GM18502 (cell line): ENCODE data around the gene AXIN1.

ENCODE experiments used
- ATAC-seq: cut with Tn5 transposase; IDR thresholded peaks from one replicate; pipeline ENCODE4 v1.9.1; 2021; ENCODE audit warnings: mild to moderate bottlenecking; ENCODE audit not compliant: unreplicated experiment, poor library complexity

Gene AXIN1

DNA sequence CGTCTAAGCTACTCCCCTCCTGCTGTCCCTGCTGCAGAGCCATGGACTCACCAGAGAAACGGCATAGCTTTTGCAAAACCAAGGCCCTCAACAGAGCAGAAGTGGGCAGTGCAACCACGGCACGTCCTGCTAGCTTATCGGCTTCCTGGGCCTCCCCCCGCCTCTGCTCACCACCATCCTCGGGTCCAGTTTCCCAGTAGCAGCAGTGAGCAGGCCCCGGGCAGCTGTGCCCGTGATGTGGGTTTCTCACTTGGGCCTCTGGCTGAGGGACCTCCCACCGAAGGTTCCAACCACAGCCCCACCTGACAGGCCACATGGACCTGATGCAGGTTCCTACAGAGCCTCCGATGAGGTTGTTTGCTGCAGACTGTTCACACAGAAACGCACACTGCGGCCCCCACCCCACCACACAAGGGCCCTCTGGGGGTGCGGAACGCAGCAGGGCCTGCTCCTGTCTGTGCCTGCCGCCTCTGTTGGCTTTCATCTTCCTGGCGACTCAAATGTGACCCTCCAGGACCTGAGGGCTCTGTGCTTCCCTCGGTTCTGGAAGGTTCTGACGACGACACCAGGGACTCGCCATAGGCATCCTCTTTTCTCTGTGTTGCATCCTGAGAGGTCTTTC, 44.7 kb downstream of the AXIN1 start:
- no peak for ATAC-seq

DNA sequence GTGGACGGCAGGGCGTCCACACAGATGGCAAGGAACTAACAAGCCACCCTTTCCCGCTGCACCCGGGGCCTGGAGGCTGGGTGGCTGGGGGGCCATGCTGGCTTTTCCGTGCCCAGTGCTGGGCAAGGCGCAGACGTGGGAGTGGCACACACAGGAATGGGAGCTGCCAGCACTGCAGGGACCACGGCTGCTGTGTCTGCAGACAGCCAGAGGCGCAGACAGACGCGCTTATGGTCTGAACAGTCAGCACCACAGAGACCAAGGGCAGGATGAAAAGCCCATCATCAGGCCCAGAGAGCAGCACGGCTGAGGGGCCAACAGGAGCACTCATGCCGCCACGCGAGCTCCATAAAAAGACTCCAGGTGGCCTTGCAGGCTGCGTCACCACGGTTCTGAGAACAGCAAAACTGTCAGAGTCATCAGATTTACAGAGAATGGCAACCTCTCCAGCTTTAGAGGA, 45.6 kb downstream of the AXIN1 start:
- ATAC-seq: no peak

DNA sequence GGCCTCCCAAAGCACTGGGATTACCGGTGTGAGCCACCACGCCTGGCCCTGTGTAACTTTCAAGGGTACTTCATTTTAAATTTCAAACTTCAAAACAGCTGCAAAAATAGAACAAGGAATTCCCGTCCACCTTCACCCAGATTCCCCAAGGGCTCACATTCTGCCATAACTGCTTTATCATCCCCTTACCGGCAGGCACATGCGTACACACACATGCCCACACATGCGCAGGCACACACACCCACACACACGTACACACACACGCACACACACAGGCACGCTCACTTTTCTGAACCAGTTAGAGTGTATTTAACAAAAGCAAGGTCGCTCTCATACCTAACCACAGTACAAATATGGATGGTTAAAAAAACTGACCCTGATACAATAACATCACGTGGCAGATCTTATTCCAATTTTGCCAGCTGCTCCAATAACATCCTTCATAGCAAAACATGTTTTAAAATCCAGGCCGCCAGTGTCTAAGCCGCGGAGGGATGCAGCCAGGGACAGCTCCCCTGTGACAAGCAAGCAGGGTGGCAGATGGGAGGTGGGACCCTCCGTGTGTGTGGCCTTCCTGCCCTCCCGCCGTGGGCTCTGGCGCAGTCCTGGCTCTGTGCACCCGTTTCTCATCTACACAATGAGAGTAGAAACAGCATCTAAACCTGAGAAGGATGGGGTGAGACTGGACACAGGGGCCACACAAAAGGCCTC, 46.5 kb downstream of the AXIN1 start:
- no peak for ATAC-seq

DNA sequence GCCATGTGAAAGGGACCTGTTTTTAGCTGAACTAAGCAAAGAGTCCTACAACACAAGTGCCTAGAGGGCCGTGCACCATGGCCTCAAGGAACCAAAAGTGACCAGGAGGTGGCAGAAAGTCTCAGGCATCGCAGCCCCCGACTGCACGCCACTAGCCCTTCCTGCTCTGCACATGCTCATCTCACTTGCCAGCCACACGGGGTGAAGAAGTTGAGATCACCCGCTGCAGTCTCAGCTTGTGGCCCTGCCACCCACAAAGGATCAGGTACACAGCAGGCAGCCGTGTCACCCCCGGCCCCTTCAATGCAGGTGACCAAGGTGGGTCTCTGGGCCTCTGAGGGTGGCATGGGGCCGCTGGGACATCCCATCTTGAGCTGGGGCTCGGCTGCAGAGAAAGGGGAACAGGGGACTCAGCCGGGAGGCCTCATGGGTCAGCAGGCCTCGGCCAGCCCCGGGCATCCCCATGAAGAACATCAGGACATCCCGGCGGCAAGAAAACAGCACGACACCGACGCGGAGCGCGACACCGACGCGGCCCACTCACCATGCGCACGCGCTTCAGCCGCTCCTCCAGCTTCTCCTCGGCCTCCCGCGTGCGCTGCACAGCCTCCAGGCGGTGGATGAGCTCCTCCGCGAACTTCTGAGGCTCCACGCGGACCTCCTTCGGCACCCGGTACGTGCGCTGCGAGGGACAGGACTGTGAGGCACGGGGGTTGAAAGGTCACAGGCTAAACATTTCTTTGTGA, 48.6 kb downstream of the AXIN1 start:
- no peak for ATAC-seq

DNA sequence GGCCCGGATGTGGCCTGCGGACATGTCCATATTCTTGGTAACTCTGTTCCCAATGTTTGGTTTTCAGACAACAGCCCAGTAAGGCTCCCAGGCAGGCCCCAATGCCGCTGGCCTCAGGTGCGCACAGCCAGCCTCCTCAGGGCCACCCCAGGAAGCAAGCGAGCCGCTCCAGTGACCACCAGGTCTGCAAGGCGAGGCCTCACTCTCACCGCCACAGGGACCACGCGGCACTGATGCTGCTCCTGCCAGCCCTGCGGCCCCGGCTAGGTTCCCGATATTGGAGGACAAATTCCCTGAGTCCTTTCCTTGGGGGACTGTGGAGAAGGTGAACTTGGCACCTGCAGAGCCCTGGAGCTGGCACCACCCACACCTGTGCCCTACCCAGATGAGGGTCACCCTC, 50.6 kb downstream of the AXIN1 start:
- ATAC-seq: no peak

DNA sequence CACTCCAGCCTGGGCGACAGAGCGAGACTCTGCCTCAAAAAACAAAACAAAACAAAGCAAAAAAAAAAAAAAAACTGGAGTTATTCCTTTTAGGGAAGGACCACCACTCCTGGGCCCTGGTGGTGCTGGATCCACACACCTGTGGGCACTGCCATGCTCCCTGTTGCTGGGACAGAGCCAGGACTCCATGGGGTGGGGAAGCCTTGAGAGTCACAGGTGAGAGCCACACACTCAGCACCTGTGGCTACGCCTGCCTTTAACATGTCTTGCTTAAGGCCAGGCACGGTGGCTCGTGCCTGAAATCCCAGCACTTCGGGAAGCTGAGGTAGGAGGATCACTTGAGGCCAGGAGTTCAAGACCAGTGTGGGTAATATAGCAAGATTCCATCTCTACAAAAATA, 51.3 kb downstream of the AXIN1 start:
- ATAC-seq: no peak

DNA sequence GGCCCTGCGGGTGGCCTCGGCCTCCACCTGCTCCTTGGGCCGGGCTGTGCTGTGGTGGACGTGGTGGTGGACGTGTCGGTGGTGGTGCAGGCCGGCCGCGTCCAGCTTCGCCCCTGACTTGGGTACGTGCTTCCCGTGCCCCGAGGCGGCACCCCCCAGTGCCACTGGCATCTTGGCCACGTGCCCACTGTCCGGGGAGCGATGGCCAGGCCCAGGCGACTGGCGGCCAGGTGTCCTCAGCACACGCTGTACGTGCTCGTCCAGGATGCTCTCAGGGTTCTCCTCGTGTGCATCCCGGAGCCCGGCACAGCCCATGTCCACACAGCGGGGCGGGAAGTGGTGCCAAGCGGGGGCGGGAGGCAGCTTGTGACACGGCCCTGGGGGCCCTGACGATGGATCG, 54.7 kb downstream of the AXIN1 start:
- ATAC-seq: no peak

DNA sequence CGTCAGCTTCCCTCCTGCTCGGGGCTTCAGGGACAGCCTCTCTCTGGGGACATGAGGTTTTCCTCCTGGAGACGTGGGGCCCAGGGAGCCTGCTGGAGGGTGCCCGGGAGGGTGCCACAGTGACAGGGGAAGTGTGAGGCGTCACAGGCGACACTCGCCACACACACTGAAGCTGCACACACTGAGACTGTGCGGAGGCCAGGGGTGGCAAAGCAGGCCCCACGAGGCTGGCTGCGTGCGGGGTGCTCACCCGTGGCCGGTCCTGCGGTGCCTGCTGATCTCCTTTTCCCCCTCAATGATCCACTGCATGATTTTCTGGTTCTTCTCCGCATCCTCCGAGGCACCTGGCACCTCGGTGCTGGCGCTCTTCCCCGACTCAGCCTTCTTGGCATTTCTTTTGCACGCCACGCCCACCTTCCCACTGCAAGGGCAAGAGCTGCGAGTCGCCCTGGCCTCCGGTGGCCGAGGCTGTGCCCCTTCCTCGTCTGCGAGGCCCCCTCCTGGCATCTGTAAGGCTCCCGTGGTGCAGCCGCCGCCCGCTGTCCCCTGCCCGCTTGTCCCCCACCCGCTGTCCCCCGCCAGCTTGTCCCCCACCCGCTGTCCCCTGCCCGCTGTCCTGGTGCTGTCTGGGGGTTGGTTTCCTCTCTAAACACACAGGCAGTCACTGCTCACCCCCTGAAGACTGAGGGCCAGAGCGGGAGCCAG, 55.6 kb downstream of the AXIN1 start:
- no peak for ATAC-seq

DNA sequence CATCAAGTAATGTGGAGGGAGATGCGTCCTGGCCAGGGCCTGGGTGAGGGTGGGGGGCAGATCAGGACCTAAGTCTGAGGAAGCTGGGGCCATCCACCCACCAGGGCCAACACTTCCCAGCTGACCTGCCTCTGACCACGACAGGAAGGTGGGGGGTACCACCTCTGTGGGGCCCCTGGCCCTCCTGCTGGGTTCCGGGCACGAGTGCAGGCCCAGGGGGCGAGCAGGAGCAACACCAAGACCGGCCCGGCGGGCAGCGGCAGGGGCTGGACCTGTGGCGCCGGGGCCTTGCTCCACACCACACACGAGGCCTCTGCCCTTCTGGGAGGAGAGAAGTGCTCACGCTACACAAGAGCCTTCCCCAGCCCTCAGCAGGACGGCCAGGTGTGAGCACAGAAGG, 56.2 kb downstream of the AXIN1 start:
- ATAC-seq: no peak

DNA sequence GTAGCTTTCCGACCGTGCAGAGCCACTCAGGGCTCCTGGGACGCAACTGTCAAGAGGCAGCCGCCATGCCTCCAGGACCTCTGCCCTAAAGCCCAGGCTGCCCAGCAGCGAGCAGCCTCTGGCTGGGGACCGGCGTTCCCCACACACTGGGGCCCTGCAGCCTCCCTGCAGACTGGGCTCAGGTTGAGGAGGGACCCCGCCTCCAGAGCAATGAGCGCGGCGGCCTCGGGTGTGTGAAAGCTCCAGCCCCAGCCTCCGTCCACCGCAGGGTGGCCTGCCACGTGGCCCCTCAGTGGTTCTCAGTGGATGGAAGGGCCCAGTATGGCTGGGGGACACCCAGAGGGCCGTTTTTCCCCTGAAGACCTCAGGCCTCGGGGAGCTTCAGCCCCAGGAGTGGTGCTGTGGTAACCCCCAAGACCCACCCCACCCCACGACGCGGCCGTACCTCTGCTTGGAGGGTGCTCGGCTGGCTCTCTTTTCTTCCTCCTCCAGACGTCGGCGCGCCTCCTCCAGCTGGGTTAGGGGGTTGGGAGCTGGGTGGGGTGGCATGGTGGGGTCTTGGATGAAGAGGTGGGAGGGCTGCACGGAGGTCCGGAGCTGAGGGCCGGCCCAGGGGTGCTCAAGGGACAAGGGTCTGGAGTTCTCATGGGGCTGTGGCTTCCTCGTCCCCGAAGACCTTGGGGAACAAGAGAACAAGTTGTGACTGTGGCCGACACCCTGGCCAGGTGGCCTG, 59.3 kb downstream of the AXIN1 start:
- no peak for ATAC-seq

DNA sequence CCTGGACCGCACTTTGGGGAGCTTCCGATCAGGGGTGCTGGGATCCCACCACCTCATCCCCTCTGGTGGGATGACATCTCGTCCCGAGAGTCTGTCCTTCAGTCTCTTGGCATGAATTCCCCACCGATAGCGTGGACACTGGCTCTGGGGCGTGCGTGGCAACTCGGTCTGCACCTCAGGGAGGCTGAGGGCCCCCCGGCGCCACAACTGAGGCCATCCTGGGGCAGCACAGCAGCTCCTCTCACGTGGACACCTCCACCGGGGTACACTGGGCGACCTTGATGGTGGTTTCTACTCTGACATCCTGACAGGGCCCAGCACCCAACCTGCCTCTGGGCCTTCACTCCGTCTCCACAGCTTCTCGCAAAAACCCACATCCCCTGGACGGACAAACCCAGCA, 61.0 kb downstream of the AXIN1 start:
- no peak for ATAC-seq

DNA sequence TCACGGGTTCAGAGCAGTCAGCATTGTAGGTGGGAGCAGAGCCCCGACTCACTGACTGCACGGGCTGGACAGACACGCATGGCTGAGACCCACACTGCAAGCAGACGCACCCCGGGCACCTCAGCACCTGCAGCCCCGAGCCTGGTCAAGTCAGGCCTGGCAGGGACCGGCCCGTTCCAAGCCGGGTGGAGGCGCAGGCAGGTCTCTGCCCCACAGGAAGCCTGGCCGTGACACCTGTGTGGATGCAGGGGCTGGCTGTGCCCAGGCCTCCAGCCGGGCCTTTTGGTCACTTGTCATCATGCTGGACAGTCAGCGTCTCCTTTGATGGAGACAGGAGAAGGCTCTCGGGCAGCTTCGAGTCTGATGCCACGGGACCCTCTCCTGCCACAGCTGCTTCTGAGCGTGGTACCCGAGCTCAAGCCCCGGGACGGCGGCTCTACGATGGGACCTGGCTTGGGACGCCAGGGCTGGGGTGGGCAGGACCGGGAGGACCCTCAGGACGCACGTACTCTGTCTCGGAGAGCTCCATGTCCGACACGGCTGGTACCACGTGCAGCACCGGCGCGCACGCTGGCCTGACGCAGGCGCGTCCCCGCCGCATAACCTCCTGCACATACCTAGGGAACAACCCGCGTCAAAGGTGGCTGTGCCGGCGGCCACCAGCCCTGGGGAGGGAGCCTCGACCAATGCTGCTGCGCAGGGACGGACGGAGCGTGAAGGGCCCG, 61.7 kb downstream of the AXIN1 start:
- ATAC-seq: no peak

DNA sequence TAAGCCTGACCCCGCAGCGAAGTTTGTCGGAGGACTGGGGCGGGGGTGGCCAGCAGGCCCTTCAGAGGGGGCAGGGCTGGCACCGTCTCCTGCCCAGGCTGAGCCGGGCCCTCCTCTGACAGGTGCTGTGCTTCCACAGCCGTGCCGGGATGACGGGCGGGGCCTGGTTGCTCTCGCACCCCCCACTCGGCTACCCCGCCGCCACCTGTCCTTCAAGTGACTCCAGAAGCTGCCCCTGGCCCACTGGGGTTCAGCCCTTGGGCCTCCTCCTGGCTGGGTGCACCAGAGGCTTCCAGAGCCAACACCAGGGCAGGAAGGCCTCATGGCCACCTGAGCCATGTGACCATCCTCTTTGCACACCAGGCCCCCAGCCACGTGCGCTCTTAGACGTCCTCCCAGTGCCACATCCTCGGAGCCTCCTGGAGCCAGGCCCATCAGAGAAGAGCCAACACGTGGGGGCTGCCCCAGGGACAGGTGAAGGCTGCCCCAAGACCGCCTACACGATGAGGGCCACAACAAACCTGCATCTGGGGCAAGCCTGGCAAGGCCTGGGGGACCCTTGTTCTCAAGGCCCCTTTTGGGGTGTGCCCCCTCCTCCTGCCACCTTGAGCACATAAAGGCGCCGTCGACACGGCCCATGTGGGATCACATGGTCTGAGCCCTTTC, 62.4 kb downstream of the AXIN1 start:
- ATAC-seq: no peak

DNA sequence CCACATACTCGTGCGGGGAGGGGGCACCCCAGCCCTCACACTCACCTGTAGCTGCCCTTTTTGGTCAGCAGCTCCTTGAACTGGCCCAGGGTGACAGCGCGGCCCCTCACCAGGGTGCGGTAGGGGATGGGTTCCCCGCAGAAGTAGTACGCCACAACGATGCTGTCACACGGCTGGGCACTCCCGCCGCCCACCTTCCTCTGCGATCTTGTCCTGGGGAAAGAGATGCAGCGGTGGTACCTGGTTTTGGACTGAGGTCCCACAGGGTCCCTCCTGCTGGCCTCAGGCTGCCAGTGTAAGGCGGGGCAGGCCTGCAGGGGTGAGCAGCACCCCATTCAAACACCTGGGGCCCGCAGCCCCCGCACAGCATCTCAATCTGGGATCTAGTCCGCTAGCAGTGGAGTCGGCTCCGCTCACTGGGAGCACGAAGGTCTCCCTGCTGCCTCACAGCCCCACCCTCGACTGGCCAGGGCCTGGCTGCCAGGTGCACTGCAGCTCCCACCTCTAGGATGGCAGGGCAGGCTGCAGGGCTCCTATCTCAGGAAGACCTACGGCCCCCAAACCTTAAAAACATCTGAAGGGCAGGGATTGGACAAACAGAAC, 63.0 kb downstream of the AXIN1 start:
- ATAC-seq: no peak

DNA sequence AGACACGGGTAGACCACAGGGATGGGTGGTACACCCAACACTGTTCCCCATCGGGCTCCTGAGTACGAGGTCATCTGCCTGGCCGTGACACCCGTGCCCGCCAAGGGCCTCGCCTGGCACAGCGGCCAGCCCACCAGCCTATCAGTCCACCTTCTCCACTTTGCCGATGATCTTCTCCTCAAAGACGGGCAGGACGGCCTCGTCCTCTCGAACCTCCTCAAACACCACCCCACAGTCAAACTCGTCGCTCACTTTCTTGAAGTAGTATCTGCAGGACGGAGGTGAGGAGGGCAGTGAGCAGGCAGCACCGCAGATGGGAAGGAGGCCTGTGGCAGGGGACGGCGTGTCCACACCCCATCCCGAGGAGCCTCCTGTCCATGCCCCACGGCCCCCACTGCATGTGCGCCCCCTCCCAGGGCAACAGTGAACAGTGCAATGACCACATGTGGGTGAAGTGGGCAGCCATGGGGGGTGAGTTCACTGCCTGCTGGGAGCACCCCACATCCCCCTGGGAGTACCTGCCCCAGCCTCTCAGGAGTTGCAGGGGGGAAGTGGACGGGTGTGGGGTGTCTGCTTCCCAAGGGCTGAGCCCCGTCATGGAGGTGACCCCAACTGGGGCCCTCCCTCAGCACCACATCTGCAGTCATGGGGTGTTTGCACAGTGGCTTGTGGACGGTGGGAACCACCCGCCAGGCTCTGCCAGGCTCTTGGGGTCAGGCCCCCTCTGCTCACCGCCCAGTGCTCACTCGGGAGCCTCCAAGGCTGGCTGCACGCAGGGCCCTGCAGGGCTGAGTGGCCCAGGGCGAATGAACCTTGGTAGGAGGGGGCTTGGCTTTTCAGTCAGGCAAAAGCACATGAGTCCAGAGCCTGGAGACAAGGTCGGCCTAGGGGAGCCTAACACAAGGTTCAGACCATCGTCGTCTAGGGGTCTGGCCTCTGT, 64.3 kb downstream of the AXIN1 start:
- ATAC-seq: no peak

DNA sequence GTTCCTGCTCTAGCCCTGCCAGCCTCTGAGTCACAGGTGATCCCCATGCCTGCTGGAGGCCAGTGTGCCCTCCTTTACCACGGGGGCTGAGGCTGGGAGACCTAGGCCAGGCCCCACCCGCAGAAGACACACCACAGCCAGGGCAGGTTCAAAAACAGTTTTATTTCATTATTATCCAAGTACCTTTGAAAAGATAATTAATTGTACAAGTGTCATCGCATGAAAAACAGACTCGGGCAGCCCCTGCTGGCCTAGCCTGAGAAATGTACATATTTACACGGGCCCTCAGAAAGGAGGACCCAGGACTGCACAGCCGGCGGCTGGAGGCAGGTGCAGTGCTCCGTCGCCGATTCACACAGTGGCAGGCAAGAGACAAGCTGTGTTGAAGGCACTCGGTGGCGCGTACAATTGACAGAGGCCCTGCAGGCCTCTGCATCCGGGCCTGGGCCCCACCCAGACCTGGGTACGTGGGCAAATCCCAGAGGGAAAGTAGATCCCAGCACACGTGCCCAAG, 65.2 kb downstream of the AXIN1 start:
- no peak for ATAC-seq

DNA sequence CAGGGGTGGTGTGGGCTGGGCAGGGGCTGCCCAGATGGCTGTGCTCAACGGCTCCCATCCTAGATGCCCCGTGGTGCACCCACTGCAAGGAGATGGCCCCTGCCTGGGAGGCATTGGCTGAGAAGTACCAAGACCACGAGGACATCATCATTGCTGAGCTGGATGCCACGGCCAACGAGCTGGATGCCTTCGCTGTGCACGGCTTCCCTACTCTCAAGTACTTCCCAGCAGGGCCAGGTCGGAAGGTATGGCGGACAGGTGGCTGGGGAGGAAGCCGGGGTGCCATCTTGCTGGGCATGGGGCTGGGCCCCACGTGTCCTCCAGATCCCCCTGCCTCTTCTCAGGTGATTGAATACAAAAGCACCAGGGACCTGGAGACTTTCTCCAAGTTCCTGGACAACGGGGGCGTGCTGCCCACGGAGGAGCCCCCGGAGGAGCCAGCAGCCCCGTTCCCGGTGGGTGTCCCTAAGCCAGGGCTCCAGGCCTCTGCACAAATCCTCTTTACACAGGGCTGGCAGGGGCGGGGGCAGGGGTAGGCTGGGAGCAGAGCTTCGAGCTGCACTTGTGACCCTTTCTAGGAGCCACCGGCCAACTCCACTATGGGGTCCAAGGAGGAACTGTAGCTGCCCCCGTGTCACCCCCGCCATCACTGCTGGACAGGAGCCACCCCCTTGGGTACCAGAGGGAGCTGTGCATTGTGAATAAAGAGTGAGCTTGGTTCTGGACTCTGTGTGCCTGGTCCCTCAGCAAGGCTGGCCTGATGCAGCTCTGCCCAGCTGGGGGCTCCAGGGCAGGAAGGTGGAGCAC, 65.8 kb downstream of the AXIN1 start:
- ATAC-seq: no peak
